ENCODE results near the gene SEPHS1.
"Not testable (repeated sequence)": the region's sequence is repeated elsewhere in the genome, so short reads cannot be mapped to it uniquely, and the experiment has no call there.

The SEPHS1 gene

DNA sequence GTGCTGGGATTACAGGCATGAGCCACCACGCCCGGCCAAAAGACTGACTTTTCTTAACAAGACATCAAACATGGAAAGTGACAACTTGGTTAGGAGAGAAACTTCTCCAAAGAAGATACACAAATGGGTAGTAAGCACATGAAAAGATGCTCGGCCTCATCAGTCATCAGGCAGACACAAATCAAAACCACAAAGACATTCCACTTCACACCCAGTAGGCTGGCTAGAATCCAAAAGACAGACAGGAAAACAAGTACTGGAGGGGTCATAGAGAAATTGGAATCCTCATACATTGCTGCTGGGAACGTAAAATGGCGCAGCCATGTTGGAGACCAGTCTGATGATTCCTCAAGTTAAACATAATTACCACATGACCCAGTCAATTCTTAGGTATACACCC is 16.4 kb downstream of the SEPHS1 start:
- TF ChIP-seq, protein P1, sequence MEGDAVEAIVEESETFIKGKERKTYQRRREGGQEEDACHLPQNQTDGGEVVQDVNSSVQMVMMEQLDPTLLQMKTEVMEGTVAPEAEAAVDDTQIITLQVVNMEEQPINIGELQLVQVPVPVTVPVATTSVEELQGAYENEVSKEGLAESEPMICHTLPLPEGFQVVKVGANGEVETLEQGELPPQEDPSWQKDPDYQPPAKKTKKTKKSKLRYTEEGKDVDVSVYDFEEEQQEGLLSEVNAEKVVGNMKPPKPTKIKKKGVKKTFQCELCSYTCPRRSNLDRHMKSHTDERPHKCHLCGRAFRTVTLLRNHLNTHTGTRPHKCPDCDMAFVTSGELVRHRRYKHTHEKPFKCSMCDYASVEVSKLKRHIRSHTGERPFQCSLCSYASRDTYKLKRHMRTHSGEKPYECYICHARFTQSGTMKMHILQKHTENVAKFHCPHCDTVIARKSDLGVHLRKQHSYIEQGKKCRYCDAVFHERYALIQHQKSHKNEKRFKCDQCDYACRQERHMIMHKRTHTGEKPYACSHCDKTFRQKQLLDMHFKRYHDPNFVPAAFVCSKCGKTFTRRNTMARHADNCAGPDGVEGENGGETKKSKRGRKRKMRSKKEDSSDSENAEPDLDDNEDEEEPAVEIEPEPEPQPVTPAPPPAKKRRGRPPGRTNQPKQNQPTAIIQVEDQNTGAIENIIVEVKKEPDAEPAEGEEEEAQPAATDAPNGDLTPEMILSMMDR (IDR thresholded peaks at IDR 0.05; ENCODE audit: low read depth, low read length) = no peak
- no peak overlapping the region for H3K27ac ChIP-seq
- DNase-seq = no peak
- H3K36me3 ChIP-seq = peaks cover 29% of the 10 kb centered on the region
- no peak overlapping the region for H3K4me3 ChIP-seq (ENCODE audit: low read depth, low read length)
- no peaks in the 10 kb centered on the region for H3K9me3 ChIP-seq (ENCODE audit: severe bottlenecking)
- H3K27me3 ChIP-seq (ENCODE audit: insufficient read depth, low read depth, severe bottlenecking) = no peaks in the 10 kb centered on the region

DNA sequence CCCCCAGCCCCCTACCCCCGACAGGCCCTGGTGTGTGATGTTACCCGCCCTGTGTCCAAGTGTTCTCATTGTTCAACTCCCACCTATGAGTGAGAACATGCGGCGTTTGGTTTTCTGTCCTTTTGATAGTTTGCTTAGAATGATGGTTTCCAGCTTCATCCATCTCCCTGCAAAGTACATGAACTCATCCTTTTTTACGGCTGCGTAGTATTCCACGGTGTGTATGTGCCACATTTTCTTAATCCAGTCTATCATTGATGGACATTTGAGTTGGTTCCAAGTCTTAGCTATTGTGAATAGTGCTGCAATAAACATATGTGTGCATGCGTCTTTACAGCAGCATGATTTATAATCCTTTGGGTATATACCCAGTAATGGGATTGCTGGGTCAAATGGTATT is 17.1 kb downstream of the SEPHS1 start:
- H3K36me3 ChIP-seq = peaks cover 31% of the 10 kb centered on the region
- not testable (repeated sequence) for DNase-seq; H3K4me3 ChIP-seq (ENCODE audit: low read depth, low read length); H3K27ac ChIP-seq; H3K27me3 ChIP-seq (ENCODE audit: insufficient read depth, low read depth, severe bottlenecking); H3K9me3 ChIP-seq (ENCODE audit: severe bottlenecking)

DNA sequence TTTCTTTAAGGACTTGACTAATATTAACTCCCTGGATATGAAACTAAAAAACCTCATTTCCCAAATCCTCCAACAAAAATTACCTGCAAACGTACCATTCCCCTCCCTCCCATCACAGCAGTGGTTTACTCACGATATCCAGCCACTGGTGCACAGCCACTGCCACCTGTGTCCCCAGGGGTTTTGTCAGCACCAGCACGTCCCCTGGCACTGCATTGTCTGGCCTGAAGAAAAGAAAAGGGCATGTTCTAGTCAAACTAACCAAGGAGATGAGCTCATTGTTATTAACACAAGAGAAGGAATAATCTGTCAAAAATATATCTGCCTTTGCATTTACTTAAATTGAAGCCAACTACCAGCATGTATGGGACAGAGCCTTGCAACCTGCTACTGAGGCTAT is 18.5 kb downstream of the SEPHS1 start:
- Histone ChIP-seq H3K36me3 (peaks cover 31% of the 10 kb centered on the region), H3K27ac (no peak overlapping the region)
- no peak for DNase-seq

DNA sequence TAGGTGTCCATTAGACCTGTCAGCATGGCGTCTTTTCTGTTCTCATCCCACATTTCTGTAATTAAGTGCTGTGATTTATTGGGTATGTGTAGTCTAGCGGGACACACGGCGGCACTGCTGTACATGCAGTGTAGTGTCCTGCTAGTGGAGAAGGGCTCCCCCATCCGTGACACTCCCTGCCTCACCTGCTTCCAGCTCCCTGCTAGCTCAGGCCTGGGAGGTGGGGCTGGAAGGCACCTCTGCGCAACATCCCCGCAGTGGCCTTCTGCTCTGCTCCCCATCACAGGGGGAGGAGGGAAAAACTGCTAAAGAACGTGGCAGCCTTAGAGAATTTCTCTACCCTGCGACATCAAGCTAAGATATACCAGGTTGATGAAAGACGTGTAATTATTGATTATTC is 19.5 kb downstream of the SEPHS1 start:
- H3K36me3 ChIP-seq = peaks cover 28% of the 10 kb centered on the region
- no peaks in the 10 kb centered on the region for H3K27me3 ChIP-seq (ENCODE audit: insufficient read depth, low read depth, severe bottlenecking)
- H3K27ac ChIP-seq = no peak overlapping the region
- no peak for DNase-seq
- TF ChIP-seq, protein P1 (IDR thresholded peaks at IDR 0.05; ENCODE audit: low read depth, low read length) = no peak
- no peaks in the 10 kb centered on the region for H3K9me3 ChIP-seq (ENCODE audit: severe bottlenecking)
- H3K4me3 ChIP-seq (ENCODE audit: low read depth, low read length) = no peak overlapping the region

More for the DNA sequence above, 18.5 kb downstream of the SEPHS1 start:
- TF ChIP-seq, protein P1 (IDR thresholded peaks at IDR 0.05; ENCODE audit: low read depth, low read length) = no peak
- Histone ChIP-seq H3K27me3 (ENCODE audit: insufficient read depth, low read depth, severe bottlenecking) (no peaks in the 10 kb centered on the region), H3K4me3 (ENCODE audit: low read depth, low read length) (no peak overlapping the region), H3K9me3 (ENCODE audit: severe bottlenecking) (no peaks in the 10 kb centered on the region)

DNA sequence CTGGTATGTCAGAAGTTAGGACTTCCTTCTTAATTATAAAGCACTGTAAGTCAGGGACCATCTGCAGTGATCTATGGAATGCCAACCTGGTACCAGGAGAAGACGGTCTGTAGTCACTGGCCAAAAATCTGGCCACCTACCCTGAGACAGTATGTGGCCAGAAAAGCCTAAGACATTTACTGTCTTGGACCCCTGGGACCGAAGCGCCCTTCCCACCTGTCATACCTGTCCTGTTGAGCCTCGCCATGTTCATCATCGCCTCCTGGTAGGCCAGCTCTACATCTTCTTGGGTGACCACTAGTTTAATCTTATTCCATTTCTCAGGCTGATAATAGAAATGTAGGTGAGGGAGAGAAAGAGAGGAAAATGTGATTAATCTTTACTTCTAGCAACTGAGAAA is 20.0 kb downstream of the SEPHS1 start:
- no peaks in the 10 kb centered on the region for H3K27me3 ChIP-seq (ENCODE audit: insufficient read depth, low read depth, severe bottlenecking)
- no peak overlapping the region for H3K27ac ChIP-seq
- no peak for DNase-seq
- H3K9me3 ChIP-seq (ENCODE audit: severe bottlenecking) = no peaks in the 10 kb centered on the region
- H3K4me3 ChIP-seq (ENCODE audit: low read depth, low read length) = no peak overlapping the region
- TF ChIP-seq, protein P1 (IDR thresholded peaks at IDR 0.05; ENCODE audit: low read depth, low read length) = no peak
- peaks cover 26% of the 10 kb centered on the region for H3K36me3 ChIP-seq

DNA sequence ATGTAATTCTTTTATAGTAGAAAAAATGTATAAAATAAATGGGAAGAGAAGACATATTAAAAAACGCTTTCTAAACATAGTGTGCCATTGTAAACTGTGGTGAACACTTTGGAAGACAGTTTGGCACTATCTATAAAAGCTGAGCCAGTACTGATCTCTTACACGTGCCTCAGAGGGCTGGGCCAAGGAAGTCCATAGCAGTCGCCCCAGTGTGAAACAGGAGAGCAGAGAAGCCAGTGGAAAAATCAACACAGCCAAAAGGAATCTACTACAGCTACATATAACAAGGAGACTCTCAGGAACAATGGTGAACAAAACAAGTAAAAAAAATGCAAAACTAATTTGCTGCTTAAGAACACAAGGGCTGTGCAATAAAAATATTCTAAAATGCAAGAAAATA is 20.6 kb downstream of the SEPHS1 start:
- H3K4me3 ChIP-seq (ENCODE audit: low read depth, low read length) = no peak overlapping the region
- H3K27ac ChIP-seq = no peak overlapping the region
- no peaks in the 10 kb centered on the region for H3K27me3 ChIP-seq (ENCODE audit: insufficient read depth, low read depth, severe bottlenecking)
- H3K9me3 ChIP-seq (ENCODE audit: severe bottlenecking) = no peaks in the 10 kb centered on the region
- H3K36me3 ChIP-seq = peaks cover 26% of the 10 kb centered on the region
- DNase-seq = no peak
- TF ChIP-seq, protein P1 (IDR thresholded peaks at IDR 0.05; ENCODE audit: low read depth, low read length) = no peak
